Testis (tissue), 2 donors: ENCODE results near the gene LARP1.
"Not testable (repeated sequence)": the region's sequence is repeated elsewhere in the genome, so short reads cannot be mapped to it uniquely, and the experiment has no call there.

Source experiments
- POLR2A ChIP-seq: fragments of 450-650 bp; IDR thresholded peaks from one replicate; pipeline ENCODE4 v1.6.1; 2017; ENCODE audit warnings: antibody characterized with exemption, mild to moderate bottlenecking, moderate library complexity
- TF ChIP-seq, protein P1 (sequence below), 3 experiments: fragments of 450-650 bp in 2 of 3; fragments of 200-600 bp in 1 of 3; sonication (generic) in 1 of 3; IDR thresholded peaks; one replicate each; pipeline ENCODE4 v1.5.1; 2016 to 2019; ENCODE audit warnings: antibody characterized with exemption in 3 of 3, mild to moderate bottlenecking in 2 of 3, moderate library complexity in 1 of 3

- TF ChIP-seq, protein P1, sequence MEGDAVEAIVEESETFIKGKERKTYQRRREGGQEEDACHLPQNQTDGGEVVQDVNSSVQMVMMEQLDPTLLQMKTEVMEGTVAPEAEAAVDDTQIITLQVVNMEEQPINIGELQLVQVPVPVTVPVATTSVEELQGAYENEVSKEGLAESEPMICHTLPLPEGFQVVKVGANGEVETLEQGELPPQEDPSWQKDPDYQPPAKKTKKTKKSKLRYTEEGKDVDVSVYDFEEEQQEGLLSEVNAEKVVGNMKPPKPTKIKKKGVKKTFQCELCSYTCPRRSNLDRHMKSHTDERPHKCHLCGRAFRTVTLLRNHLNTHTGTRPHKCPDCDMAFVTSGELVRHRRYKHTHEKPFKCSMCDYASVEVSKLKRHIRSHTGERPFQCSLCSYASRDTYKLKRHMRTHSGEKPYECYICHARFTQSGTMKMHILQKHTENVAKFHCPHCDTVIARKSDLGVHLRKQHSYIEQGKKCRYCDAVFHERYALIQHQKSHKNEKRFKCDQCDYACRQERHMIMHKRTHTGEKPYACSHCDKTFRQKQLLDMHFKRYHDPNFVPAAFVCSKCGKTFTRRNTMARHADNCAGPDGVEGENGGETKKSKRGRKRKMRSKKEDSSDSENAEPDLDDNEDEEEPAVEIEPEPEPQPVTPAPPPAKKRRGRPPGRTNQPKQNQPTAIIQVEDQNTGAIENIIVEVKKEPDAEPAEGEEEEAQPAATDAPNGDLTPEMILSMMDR (IDR thresholded peaks at IDR 0.05) = not testable (repeated sequence)
- not testable (repeated sequence) for TF ChIP-seq POLR2A
Observed at GRCh38 chr5:154832804-154833203, 77.6 kb downstream of the LARP1 start.
